ACC112 (cell line): Measurements from ENCODE around the gene DSCAML1.

ENCODE experiments used
- H2AFZ ChIP-seq: fragments of 200-600 bp; sonication (generic); one replicate; pipeline ENCODE4 v1.6.0; 2017; ENCODE audit warnings: antibody characterized with exemption, low read length; ENCODE audit not compliant: unreplicated experiment
- H3K27ac ChIP-seq: fragments of 200-600 bp; sonication (generic); 2 replicates; pipeline ENCODE4 v1.5.1; 2014; ENCODE audit warnings: low read depth, mild to moderate bottlenecking, antibody characterized with exemption, low read length, moderate library complexity
- H3K27me3 ChIP-seq: fragments of 200-600 bp; sonication (generic); 2 replicates; pipeline ENCODE4 v1.6.1; 2014; ENCODE audit warnings: mild to moderate bottlenecking, antibody characterized with exemption, low read length, moderate library complexity, mixed read lengths; ENCODE audit not compliant: insufficient read depth
- H3K36me3 ChIP-seq: fragments of 200-600 bp; sonication (generic); 2 replicates; pipeline ENCODE4 v1.6.1; 2016; ENCODE audit warnings: mild to moderate bottlenecking, antibody characterized with exemption, low read length, moderate library complexity, mixed read lengths; ENCODE audit not compliant: insufficient read depth
- H3K4me1 ChIP-seq: fragments of 200-600 bp; sonication (generic); one replicate; pipeline ENCODE4 v1.6.1; 2016; ENCODE audit warnings: low read length, mixed read lengths; ENCODE audit not compliant: insufficient read depth, unreplicated experiment, control insufficient read depth
- H3K4me3 ChIP-seq: fragments of 200-600 bp; sonication (generic); 2 replicates; pipeline ENCODE4 v1.5.1; 2014; ENCODE audit warnings: mild to moderate bottlenecking, low read depth, low read length
- H3K79me2 ChIP-seq: fragments of 200-600 bp; sonication (generic); one replicate; pipeline ENCODE4 v1.6.0; 2016; ENCODE audit warnings: low read length; ENCODE audit not compliant: control insufficient read depth, unreplicated experiment, insufficient read depth

DSCAML1 gene

DNA sequence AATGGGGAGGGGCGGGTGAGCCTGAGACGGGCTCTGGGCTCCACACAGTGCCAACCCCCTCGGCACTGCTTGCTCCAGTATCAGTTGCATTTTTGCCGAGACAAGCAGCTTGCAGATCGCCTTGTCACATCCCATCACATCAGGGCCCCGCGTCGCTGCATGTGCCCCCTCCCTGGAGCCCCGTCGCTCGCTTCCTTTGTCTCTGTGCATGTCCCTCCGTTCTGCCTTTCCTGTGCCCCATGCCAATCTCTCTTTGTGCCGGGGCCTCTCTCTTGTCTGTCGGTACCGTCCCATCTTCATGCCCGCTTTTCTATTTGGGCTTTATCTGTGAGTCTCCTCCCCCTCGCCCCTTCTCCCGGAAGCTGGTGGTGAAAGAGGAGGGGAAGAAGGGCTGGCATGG is 267.2 kb downstream of the DSCAML1 start:
- no peaks in the 10 kb centered on the region for H3K79me2 ChIP-seq
- H3K4me1 ChIP-seq: no peaks in the 10 kb centered on the region
- no peak overlapping the region for H2AFZ ChIP-seq
- no peak overlapping the region for H3K27ac ChIP-seq
- peaks cover 53% of the 10 kb centered on the region for H3K27me3 ChIP-seq
- H3K36me3 ChIP-seq: no peaks in the 10 kb centered on the region
- H3K4me3 ChIP-seq: no peak overlapping the region

DNA sequence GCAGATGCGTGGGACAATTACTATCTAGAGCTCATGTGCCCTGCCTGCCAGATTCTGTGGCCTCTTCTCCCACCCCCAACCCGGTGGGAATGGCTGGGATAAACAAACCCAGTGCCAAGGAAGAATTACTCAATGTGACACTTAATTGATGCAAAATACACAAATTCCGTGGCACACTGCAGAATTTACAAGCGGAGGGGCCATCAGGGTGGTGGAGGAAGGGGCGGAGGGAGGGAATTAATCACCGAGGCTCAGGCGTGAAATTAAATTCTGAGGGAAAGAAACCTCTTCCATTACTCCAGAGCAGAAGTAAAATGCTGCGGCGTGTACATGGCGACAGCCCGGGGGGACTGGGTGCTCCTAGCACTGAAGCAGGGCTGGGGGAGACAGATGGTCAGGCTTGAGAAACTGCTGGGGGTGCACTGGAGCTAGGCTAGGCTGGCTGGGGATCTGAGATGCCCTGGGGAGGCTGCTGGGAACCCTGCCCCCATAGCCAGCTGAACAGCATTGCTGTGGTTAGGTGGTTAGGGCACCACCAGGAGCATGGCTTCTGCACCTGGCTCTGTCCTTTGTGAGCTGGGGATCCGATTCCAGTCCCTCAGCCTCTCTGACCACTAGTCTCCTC is 268.8 kb downstream of the DSCAML1 start:
- Histone ChIP-seq H3K79me2 (no peaks in the 10 kb centered on the region), H3K4me3 (no peak overlapping the region), H2AFZ (no peak overlapping the region), H3K27ac (no peak overlapping the region), H3K36me3 (no peaks in the 10 kb centered on the region), H3K27me3 (peaks cover 39% of the 10 kb centered on the region), H3K4me1 (peaks cover 7% of the 10 kb centered on the region)

DNA sequence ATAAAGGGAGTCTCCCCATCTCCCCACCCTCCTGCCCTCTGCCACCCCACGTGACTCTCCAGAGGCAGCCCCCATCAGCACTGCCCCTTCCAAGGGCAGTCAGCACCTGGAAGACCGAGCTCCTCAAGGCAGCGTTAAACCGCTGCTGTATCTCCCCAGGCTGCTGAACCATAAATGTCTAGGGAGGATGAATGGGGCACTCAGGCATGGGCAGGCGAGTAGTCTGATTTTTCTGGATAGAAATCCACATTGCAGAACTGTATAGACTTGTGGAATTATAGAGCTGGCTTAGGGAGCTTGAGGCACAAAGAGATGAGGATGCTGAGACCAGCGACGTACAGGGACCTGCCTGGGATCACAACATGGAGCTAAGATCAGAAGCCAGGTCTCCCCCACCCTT is 269.7 kb downstream of the DSCAML1 start:
- no peaks in the 10 kb centered on the region for H3K36me3 ChIP-seq
- no peak overlapping the region for H2AFZ ChIP-seq
- peaks cover 34% of the 10 kb centered on the region for H3K27me3 ChIP-seq
- peaks cover 7% of the 10 kb centered on the region for H3K4me1 ChIP-seq
- H3K4me3 ChIP-seq: no peak overlapping the region
- H3K79me2 ChIP-seq: no peaks in the 10 kb centered on the region
- H3K27ac ChIP-seq: no peak overlapping the region

DNA sequence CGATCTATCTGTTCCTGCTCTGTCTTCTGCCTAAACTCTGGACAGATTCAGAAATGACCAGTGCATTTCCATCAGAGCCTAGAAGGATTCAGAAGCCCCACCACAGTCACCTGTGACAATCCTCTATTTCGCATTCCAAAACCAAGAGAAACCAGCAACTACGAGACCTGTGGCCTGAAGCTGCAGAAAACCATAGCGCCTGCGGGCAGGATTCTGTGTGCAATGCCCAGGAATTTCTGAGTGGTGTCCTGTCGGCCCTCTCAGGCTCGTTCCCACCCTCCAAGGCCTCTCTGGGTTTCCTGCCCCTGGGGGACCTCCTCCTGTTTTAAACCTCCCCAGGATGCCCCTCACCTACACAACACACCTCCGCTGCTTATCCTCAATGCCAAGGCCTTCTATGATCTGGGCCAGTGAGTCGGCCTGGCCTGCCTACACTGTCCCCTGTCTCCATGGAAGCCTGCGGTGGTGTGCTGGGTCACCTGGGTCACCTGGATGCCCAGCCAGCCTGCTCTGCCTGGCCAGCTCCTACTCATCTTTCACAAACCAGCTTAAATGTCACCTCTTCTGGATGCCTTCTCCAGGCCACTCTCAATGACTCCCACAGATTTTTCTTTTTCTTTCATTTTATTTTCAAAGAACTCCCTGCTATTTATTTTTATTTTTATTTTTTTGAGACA is 271.0 kb downstream of the DSCAML1 start:
- Histone ChIP-seq H3K27me3 (peaks cover 30% of the 10 kb centered on the region), H2AFZ (no peak overlapping the region), H3K4me1 (peaks cover 7% of the 10 kb centered on the region), H3K4me3 (no peak overlapping the region), H3K36me3 (no peaks in the 10 kb centered on the region), H3K79me2 (no peaks in the 10 kb centered on the region), H3K27ac (no peak overlapping the region)

DNA sequence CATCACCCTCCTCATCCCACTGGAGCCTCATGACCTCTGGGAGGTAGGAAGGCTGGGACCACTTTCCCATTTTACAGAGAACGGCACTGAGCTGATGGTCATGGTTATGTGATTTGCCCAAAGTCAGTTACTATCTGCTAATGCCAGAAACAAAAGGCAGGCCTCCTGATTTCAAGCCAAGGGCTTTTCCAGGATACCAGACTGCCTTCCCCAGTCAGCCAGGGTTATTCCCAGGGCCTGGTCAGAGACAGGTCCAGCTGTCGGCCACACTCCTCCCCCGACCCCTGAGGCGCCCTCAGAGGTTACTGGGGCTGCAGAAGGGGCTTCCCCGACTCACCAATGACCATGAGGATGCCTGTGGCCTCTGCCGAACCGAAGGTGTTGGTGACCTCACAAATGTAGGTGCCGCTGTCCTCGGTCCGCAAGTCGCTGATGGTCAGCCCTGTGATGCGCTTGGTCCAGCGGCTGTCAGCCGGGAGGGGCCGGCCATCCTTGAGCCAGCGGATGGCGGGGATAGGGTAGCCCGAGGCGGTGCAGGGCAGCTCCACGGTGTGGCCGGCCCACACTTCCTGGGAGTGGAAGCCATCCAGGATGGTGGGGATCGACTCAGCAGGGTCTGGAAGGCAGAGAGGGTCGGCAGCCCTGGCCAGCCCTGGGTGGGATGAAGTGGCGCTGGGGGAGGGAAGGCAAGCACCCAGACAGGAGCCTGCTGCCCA is 272.4 kb downstream of the DSCAML1 start:
- Histone ChIP-seq H3K4me1 (peaks cover 7% of the 10 kb centered on the region), H3K4me3 (no peak overlapping the region), H3K36me3 (no peaks in the 10 kb centered on the region), H3K27ac (no peak overlapping the region), H3K79me2 (no peaks in the 10 kb centered on the region), H2AFZ (no peak overlapping the region), H3K27me3 (peaks cover 19% of the 10 kb centered on the region)

DNA sequence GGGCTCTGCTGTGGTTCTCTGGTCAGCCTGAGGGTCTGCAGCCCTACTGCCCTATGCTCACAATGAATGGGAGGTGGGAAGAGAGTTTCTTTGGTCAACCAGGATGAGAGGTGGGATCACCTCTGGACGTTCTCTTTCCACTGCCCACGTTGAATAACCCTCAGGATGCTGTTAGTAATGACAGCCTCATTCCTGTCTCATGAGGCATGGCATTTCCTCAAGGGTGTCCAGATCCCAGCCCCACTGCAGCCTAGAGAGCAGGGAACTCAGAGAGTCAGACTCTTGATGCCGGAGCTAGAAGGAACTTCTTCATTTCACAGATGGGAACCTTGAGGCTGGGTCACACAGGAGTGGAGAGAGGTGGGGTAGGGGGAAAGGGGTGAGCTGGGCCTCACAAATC is 273.3 kb downstream of the DSCAML1 start:
- no peak overlapping the region for H2AFZ ChIP-seq
- peaks cover 7% of the 10 kb centered on the region for H3K4me1 ChIP-seq
- H3K27ac ChIP-seq: no peak overlapping the region
- no peaks in the 10 kb centered on the region for H3K79me2 ChIP-seq
- no peak overlapping the region for H3K4me3 ChIP-seq
- peaks cover 21% of the 10 kb centered on the region for H3K27me3 ChIP-seq
- no peaks in the 10 kb centered on the region for H3K36me3 ChIP-seq

DNA sequence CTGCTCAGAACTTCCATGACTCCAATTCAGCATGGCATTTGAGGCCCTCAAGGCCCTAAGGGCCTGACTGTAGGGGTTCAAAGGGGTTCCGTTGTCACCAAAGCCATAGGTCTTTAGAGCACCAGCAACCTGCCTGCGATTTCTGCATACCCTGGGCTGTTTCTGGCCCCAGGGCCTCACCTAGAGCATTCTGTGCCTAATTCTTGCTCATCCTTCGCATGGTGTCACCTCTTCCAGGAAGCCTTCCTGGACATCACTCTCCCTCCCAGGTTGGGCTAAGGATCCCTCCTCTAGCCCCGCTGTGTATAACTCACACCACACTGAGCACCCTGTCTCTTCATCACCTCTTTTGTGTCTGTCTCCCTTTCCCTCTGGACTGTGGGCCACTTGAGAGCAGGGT is 275.0 kb downstream of the DSCAML1 start:
- peaks cover 7% of the 10 kb centered on the region for H3K4me1 ChIP-seq
- H3K27me3 ChIP-seq: peaks cover 4% of the 10 kb centered on the region

DNA sequence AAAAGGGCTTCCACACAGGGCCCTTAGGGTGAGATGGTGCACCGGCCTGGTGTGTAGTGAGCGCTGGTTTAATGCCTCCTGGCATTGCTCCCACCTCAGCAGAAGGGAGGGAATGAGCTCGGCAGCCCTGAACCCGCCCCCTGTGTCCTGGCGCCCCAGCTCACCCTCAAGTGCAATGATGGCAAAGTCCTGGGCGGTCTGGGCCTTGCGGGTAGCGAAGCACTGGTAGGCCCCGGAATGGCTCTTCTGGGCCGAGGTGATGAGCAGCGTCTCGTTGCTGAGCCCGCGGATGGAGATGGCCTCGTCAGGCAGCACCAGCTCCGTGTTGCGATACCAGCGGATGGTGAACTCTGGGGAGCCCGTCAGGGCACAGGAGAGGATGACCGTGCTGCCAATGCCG is 276.1 kb downstream of the DSCAML1 start:
- Histone ChIP-seq H3K27me3 (peaks cover 3% of the 10 kb centered on the region; the same call in 1 of the 2 replicates), H3K79me2 (no peaks in the 10 kb centered on the region), H3K36me3 (no peaks in the 10 kb centered on the region), H3K27ac (no peak overlapping the region), H3K4me3 (no peak overlapping the region), H3K4me1 (peaks cover 7% of the 10 kb centered on the region), H2AFZ (no peak overlapping the region)

More for the DNA sequence above, 275.0 kb downstream of the DSCAML1 start:
- H3K4me3 ChIP-seq: no peak overlapping the region
- H2AFZ ChIP-seq: no peak overlapping the region
- no peaks in the 10 kb centered on the region for H3K36me3 ChIP-seq
- no peaks in the 10 kb centered on the region for H3K79me2 ChIP-seq
- H3K27ac ChIP-seq: no peak overlapping the region

DNA sequence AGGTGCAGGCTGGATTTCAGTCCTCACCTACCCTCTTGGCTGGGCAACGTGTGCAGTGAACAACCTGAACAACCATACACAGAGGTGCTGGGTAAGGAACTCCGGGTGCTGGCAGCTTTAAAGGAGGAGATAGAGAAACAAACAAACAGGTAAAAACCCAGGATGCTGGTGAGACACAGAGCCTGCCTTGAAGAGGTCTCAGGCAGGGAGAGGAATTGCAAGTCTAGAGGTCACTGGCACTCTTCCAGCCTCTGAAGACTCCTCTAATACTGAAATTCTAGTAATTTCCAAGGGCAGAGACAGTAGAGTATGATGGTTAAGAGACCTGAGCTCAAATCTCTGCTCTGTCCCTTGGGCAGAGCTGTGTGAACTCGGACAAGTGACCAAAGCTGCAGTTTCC is 276.8 kb downstream of the DSCAML1 start:
- Histone ChIP-seq H3K36me3 (no peaks in the 10 kb centered on the region), H3K27ac (no peak overlapping the region), H2AFZ (no peak overlapping the region), H3K4me3 (no peak overlapping the region), H3K4me1 (peaks cover 7% of the 10 kb centered on the region), H3K79me2 (no peaks in the 10 kb centered on the region), H3K27me3 (peaks cover 3% of the 10 kb centered on the region)

DNA sequence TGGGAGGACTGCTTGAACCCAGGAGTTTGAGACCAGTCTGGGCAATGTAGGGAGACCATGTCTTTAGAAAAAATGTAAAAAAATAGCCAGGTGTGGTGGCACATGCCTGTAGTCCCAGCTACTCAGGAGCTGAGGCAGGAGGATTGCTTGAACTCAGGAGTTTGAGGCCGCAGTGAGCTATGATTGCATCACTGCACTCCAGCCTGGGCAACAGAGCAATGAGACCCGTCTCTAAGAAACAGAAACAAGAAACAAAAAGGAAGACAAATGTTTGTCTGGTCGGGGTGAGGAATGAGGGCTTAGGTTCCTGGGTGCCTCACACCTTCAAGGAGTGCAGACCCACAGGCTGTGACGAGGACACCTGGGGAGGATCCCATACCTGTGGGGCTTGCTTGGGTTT is 277.4 kb downstream of the DSCAML1 start:
- no peaks in the 10 kb centered on the region for H3K36me3 ChIP-seq

DNA sequence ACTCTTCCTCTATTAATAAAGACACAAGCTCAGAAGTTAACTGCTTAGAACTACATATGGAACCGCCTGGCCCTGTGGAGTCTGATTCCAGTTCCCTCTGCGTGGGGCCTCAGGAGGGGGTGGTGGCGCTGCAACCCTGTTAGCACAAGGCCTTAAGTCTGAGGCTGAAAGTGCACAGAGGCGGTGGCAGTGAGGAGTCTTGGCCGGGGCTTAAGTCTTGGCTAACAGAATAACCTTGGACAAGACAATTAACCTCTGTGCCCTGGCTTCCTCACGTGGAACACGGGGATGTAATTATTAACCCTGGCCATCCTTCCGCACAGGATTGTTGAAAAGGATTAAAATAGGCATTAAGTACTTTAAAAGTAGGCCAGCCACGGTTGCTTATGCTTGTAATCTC is 277.8 kb downstream of the DSCAML1 start:
- no peak overlapping the region for H3K27ac ChIP-seq
- peaks cover 3% of the 10 kb centered on the region for H3K27me3 ChIP-seq
- H3K79me2 ChIP-seq: no peaks in the 10 kb centered on the region
- no peak overlapping the region for H2AFZ ChIP-seq
- peaks cover 7% of the 10 kb centered on the region for H3K4me1 ChIP-seq
- no peak overlapping the region for H3K4me3 ChIP-seq
- no peaks in the 10 kb centered on the region for H3K36me3 ChIP-seq

More for the DNA sequence above, 277.4 kb downstream of the DSCAML1 start:
- Histone ChIP-seq H2AFZ (no peak overlapping the region), H3K27ac (no peak overlapping the region), H3K79me2 (no peaks in the 10 kb centered on the region), H3K4me1 (peaks cover 7% of the 10 kb centered on the region), H3K27me3 (peaks cover 3% of the 10 kb centered on the region), H3K4me3 (no peak overlapping the region)
